NCI-H2029 treated with DMSO at 0.1 percent for 48 hours (cell line): ENCODE results near the gene GNAQ.

Experiments
- DNase-seq: peaks from one replicate; lab custom pipeline; 2025; lab: John Stamatoyannopoulos, UW

Gene GNAQ

DNA sequence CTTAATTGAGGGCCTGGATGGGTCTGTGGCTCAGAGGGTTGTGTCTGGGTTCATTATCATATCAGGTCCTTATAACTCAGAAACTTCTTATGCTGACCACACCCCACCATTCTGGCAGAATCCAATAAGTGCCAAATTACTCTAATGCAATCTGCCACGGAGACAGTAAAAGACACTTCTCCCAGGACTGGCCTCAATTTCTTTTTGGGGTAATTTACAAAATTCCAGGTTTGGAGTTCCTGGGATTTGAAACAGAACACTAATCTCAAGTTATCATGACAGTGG is 187.8 kb downstream of the GNAQ start:
- no peak for DNase-seq

DNA sequence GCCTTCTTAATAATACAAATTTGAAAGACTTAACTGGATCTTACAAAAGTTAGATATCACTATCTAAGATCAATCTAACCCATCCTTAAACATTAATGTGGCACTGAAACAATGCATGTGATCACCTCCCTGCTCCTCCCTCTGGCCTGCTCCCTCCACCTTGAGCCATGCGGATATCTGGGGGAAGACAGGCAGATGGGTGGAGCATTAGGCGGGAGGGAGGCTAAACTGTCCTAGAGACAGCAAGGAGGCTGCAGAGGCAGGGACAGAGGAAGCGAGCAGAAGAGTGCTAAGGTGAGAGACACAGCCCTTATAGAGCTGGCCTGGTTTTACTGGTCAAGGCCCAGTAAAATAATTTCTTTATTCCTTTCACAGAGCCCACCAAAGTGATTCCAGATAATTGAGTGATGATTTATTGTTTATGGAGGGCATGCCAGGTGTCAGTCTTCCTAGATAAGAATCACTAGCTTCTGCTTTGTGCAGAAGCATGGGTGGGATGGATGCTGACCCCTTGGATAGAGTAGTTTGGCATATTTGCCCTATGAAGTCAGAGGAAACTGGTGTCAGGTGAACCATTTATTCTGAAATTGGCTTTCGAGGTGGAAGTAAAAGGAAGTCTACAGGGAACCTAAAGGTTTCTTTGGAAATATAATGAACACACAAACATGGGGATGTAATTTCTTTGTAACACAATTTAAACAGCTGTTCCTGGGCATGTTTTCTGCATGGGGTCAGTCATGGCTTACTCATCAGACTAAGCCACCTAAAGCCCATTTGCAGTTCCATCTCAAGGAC is 188.3 kb downstream of the GNAQ start:
- no peak for DNase-seq

DNA sequence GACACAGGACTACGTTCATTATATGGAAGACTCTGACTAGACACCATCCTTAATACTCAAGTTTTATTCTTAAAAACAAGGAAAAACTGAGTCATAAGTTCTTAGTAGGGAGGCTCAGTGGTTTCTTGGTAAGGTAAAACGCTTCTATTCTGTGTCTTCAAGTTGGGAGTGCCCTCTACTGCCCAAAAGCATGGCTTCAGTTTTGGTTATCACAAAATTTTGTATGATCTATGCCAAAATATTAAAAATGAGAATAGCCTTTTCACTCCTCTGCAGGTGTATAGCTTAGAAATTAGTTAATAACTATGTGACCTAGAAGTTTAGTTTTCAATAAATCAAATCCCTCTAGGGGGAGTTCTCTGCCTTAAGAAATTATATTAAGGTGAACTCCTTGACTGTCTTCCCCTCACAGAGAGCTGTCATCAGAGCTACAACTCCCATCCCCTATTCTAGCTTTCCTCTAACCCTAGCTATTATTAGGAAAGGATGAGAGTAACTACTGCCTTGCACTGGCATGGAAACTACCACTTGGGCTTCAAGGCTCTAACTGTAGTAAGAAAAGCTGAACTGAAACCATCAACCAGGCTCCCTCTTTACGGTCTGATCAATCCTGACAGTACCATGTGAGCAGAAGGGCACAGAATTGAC is 189.7 kb downstream of the GNAQ start:
- no peak for DNase-seq

DNA sequence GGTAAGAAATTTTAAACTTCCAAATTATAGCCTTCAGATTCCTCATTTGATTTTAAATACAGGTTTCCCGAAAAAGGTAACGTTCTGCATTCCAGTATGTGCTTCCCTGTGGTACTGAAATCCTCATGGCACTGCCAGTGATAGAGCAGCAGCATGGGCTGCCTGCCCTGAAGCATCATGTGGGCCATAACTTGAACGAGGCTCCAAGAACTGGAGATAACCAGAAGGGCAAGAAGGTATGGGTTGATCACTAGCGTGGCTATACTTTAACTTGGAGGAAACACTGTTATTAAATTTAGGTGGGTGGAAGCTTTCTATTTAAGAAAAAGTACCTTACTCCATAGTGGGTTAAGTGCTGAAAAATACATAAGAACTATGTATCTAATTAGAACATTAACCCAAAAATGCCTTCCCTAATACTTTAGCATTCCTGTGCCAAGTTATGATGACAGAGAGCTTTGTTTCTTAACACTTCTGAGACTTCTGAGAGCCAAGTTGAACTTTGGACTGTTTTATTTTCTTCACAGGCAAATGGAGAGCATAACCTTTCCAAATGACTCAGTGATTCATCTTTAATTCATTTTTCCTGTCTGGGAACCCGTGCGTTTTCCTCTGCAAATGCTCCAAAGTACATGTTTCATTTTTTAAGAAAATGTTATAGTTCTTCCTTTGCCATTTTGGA is 192.0 kb downstream of the GNAQ start:
- DNase-seq: no peak

DNA sequence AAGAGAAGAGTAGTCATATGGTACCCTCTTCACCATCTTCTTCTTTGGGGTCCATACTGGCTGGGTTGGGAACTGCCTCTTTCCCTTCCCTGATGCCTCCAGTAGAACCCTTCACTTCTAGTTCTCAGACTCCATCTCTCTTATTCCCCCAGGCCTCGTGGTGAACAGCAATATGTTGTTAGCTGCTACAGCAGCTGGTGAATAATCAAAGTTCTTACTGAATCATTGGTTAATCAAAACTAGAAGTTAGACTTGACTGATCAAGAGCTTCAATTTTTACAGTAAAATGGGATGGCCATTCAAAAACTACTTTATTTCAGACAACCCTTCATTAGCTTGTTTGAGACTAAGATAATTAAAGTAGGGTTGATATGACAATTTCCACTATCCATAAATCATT is 192.6 kb downstream of the GNAQ start:
- no peak for DNase-seq

DNA sequence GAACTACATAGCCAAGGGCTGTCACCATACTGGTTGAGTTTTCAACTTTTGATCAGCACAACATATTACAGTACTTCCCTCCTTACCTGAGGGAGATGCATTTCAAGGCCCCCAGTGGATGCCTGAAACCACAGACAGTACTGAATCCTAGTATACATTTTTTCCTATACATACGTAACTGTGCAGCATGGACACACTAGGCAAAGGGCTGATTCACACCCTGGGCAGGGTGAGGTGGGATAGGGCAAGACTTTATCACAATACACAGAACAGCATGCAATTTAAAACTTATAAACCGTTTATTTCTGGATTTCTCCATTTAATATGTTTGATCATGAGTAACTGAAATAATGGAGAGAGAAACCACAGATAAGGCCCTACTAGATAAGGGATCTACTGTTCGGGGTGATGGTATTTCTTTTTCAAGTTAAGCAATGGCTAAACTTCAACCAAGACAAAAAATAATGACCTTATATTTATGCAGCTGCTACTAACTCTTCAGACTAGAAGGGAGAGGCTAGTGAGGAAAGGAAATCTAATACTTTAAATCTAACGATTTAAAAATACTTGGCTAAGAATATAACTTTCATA is 196.6 kb downstream of the GNAQ start:
- no peak for DNase-seq

DNA sequence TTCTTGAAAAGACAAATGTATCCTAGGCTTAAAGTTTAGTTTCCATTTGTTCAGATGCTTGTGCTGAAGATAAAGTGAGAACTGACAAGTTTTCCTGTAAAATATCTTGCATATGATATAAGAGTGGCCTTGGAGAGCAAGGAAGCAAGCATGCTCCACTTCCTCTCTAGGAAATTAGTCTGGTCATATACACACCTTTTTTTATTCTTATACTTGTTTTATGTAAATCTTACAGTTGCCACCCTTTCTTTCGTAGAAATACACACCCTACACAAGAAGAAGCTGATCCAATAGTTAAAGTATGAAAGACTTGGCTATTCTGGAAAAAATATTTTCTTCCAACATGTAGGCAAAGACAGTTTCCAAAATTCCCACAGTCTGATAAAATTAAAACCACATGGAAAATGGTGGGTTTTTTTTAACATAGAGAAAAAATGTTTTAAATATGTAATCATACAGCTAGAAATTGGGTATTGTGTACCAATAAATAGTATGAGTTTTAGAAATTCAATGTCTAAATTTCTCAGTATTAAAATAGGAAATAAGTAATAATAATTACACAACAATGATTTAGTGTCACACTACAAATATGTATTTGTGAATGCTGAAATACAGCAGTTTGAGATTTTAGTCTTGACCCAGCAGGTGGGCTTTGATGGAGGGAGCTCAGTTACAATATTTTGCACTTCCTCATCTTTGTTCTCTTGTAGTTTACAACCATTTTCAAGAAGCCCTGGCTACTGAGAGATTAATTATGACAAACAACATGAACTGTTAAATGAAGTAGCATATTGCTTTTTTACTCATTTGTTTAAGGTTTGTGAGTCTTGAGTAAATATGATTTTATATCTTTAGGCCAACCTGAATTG is 197.8 kb downstream of the GNAQ start:
- DNase-seq: no peak

DNA sequence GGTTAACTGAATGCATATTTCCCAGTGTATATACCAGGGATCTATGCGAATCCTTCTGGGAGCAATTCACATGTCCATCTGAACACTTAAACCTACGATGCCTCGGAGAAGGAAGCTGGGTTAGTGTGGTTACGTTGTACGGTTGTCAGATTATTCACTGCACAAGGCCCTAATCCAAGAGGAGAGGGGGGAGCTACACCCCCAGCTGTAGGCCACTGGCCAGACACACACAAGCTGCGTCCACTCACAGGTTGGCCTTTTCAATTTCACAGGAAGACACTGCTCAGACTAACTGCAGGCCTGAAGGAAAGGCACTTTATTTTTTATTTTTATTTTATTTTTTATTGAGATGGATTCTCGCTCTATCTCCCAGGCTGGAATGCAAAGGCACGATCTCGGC is 199.0 kb downstream of the GNAQ start:
- DNase-seq: no peak

DNA sequence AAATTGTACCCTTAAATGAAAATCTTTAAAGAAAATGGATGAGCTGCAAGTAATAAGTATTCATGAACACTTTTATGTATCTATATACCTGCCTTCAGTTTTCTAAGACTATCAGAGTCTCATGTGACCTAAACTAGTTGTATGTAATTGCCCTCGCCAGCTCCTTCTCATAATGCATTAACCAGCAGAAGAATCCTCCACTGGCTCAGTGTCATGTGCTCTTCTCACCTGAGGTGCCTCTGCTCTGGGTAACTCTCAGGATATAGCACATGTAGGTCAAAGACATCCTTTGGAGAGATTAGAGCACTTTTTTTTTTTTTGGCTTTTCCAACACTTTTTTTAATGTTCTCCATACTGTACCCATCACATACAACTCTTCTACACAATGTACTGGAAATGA is 199.8 kb downstream of the GNAQ start:
- DNase-seq: no peak

DNA sequence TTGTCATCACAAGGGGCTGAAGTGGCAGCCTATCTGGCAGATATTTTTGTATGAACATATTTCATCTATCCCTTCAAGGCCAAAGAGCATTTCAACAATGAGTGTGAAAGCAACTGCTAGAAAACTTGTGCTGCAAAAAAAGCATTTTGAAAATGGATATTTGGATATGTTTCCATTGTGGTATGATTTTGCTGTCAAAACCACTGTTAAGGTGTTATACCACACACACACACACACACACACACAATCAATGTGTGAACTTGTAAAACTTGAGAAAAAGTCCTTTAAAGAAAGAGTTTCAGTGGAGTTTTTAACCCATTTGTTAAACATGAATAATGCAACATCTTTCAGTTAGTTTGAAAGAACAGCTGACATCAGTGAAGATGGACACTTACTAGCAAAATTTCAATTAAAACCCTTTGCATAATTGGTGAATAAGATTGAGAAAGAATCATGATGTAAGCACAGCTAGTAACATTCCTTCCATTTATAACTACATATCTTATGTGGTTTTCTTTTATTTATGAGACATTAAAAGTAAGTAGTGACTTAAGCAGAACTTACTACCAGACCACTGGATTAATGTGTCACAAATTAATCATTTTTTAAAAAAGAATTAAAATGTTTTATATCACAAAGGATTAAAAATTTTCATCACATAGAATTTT is 200.9 kb downstream of the GNAQ start:
- no peak for DNase-seq

DNA sequence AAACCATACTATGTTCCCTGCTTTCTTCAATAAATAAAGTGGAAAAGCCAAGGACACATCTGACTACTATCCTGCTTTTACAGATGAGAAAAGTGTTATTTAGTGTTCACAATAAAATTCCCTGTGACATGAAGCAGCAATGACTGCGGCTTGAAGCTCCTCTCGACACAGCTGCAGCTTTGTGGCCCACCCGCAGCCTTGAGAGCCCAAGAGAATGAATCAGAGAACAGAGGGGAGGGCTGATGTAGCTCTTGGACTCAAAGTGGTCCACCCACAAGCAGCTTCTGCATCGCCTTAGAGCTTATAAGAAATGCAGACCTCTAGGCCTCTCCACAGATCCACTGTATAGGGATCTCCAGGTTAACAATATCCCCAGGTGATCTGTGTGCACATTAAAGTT is 202.2 kb downstream of the GNAQ start:
- DNase-seq: no peak

DNA sequence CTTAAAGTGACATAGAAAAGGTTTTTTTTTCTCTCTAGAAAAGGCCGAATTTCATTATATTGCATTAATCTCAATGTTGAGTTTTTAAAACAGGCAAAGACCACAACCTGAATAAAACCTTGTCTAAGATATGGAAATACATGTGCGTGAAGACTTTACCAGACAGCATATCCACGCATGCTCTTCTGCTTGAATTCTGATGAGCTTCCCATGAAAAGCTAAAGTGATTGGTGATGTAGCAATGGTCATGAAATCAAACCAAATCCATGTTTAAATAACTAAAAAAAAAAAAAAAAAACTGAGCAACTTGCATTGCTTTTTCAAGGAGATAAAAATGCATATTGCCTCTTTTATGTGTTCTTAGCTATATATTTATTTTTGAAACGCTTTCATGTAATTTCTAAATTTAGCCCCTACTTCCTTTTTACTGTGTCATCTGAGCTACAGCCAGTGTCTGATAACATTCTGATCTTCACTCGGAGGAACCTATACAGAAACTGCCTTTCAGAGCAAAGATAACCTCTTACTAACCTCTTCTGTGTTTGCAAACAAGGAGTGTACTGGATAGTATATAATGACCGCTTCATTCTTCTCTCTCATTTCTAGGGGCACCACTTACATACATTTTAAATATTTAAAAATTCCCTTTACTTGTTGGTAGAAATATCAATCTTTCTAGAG is 204.4 kb downstream of the GNAQ start:
- DNase-seq: no peak

DNA sequence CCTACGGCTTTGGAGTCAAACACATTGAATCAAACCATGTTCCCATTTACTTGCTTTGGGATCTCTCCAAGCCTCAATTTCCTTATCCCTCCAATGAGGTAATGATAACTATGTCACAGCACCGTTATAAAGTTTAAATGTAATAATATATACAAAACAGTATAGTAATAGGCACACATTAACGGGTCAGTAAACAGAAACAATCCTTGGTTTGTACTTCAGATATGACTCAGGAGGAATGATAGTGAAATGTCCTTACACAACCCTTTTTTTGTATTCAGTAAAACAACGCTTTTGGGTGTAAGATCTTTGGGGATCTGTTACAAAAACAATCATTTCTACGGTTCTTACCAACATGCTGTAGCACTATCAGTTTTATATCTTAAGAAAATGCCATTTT is 205.0 kb downstream of the GNAQ start:
- no peak for DNase-seq

DNA sequence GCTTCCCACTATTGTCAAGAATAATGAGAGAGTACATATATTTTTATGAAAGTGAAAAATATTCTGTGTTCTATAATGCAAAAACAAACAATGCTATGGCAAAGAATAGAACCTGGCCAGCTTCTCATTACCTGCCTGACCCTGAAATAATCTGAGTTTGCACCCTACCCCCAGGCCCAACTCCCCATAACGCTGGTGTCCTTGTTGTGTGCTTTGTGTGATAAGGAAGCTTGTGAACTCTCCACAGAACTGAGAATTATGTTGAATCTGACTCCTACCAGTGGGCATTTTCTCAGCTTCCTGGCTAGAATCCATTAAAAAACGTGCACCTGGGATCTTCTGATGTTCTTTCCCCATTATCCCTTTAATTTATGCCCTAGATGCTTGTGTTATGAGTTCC is 205.5 kb downstream of the GNAQ start:
- no peak for DNase-seq

DNA sequence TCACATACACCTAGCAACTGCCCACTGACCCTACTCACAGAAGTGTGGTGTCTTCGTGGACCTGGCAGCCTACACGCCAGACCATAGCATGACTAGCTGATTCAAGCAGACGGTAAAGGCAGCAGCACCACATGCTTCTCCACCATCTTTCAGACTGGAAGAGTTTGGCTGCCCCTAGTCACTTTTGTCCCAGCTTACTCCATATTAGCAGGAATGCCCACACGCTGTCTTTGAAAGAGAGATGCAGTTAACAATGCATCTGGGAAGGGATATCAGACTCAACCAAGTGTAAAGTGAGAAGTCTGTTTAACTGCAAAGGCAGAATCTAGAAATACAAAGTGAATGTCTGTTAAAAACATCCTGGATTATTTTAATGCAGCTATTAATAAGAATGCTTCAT is 206.2 kb downstream of the GNAQ start:
- no peak for DNase-seq

DNA sequence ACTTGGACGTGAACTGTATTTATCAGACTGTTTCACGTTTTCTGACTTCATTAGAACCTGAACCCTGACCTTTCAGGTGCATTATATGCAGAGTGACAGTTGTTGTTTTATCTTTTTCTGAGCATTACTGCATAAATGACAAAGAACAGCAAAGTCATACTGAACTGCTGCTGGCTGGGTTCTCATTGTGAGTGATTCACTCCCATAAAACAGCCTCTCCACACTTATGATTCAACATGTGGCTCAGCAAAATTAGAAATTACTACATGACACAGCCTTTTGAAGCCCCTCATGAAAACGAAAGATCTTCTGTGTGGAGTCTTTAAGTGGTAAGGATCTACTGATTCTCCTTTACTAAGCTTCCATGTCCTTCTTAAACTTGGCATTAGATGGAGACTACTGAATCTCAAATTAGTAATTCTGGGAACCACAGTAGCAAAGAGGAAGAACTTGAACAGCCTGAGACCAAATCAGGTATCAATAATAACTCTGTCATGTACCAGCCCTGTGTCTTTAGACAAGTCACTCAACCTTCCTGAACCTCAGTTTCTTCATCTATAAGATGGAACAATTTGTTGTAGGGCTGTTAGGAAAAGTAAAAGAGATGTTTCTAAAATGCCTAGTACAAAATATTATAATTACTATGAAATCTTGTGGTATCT is 211.2 kb downstream of the GNAQ start:
- no peak for DNase-seq

DNA sequence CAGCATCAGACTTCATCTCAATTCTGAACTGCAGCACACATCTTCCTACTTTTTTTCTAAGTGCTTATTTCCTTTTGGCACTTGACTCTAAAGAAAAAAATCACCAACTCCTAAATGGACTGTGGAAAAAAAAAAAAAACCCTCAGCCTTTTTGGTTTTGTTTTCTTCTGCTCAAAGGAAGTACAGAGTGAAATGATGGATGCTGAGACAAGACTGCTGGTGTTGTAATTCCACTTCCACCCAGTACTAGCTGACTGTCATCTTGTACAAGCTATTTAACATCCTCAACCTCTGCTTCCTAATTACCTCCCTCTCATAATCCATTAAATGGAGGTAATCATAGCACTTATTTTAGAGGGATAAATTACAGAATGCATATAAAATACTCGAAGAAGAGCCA is 212.0 kb downstream of the GNAQ start:
- no peak for DNase-seq

DNA sequence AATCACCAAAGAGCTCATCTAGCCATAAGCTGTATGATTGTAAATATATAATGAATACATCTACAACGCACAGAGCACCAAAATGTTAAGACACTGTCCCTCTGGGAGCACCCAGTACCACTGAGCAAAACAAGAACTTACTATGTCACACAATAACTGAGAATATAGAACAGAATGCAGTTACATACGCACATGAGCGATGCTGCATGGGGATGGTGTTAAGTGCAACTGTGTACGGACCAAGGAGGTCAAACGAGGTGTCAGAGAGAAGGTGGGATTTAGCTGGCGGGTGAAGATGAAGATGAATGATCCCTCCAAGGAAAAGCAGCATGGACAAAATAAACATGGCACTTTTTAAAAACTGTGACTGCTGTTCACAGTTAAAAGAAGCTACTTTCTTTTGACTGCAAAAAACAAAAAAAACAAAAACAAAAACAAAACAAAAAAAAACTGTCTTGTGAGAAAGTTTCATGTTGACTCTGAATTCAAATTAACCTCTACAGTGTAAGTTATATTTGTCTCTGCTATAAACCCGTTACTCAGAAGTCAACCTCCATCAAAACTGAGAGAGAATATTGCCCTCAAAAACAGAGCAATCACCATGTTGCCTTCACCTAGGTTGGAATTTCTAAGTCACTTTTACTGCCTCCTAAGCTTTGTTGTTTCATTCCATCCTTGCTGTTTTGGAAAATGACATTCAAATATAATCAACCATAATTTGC is 213.9 kb downstream of the GNAQ start:
- DNase-seq: no peak

DNA sequence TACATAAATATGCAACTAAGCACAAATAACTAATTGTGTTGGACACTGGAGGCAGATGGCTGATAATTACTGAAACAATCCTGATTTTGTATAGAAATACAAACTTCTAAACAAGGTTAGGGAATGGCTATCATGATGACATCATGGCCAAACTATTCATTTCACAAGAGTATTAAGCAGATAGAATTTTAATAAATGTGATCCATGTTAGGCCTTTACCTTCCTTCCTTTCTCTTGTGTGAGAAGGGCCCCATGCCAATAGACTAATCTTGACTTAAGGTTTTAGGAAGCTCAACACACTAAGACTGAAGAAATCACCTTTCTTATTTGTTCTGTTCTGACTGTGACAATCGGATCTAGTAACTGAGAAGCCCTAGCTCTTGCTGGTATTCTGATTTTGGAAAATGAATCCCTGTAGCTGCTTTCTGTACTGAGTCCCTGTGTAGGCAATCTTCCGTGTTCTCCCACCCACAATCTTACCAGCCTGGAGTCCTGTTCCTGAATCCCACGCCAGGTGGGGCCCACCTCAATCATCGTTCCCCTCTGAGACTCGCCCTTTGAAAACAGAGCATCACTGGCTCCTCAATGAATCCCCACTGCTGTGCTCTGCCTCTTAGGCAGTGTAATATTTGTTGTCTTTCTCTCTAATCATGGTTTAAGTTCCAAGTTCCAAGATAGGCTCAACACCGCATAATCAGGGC is 214.8 kb downstream of the GNAQ start:
- no peak for DNase-seq
